ENCODE measurements around the gene KCP. TPM values are rescaled to one million over a fixed set of nuclear protein-coding genes. Genes with fewer than 3 reads are reported as not detected.
A peak's percentile ranks its signal among the peaks of the same experiment; 100 is the strongest.

KCP gene
- total RNA-seq, 1 experiment from 2014 or later = 1.6 TPM

DNA sequence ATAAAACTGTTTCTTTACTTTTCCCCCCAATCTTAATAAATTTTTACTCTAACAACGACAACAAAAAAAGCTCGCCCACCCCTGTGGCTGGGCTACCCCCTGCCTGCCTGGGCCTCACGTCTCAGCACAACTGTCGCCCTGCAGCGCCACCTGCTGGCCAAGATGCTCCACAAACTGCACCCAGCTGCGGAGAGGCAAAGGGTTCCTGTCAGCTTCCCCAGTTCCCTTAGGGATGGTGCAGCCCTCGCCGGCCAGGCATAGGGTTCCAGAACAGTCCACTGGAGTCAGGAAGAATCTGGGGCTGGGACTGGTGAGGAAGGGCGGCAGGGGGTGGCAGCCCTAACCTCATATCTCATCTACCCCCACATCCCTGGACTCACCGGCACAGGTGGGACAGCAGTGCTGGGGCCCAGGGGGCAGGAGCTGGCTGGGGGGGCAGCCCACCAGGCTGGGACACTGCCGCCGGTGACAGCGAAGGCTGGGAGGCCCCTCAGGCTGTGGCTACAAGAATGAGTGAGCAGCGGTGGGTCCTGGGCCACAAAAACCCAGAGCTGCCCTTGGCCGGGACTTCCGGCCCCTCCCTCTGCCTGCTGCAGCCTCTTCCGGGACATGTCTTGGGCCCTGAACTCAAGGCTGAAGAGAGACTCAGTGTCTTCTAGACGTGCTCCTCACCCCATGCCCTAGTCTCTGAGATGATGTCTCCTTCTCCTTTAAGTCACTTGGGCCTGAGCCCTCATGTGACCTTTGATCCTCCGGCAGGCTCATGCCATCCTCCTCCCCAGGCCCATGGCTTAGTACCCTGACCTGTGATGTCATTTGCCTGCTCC, 26.7 kb downstream of the KCP start:
- Histone ChIP-seq H3K27ac (ENCODE audit: low read length) (no peak overlapping the region), H3K36me3 (ENCODE audit: insufficient read depth, low read length) (no peaks in the 10 kb centered on the region), H3K9ac (ENCODE audit: low read length) (peak overlapping the region; percentile 91), H3K9me2 (replicated peaks; ENCODE audit: insufficient read depth, low read length) (no peaks in the 10 kb centered on the region), H4K20me1 (ENCODE audit: insufficient read depth, low read depth, low read length) (no peaks in the 10 kb centered on the region), H3K9me3 (ENCODE audit: low read length) (no peaks in the 10 kb centered on the region), H3K27me3 (ENCODE audit: low read length) (no peaks in the 10 kb centered on the region), H2AFZ (ENCODE audit: low read length) (peak overlapping the region; percentile 99), H3K4me1 (ENCODE audit: low read length) (peaks cover 10% of the 10 kb centered on the region), H3K79me2 (ENCODE audit: low read length) (peaks cover 8% of the 10 kb centered on the region), H3K4me2 (ENCODE audit: low read depth, low read length, poor library complexity, severe bottlenecking) (peak overlapping the region; percentile 86), H3K4me3 (ENCODE audit: low read length) (peak overlapping the region; percentile 96)
- peak; percentile 96 for DNase-seq

DNA sequence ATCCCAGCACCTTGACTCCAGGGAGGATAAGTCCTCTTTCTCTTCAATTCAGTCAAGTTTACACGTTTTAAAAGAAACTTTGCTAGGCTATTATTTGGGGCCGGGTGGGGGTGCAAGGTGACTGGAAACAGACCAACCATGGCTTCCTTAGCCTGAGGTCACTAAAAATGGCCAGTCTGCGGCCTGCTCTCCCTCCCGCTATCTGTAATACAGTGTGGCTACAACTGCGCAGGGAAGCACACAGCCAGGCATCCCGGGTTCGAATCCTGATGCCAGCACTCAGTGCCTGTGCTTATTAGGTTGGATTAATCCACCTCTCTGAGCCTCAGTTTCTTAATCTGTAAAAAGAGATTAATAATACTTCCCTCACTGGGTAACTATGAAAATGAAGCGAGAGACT, 28.4 kb downstream of the KCP start:
- Histone ChIP-seq H3K79me2 (ENCODE audit: low read length) (peaks cover 8% of the 10 kb centered on the region), H3K9me2 (replicated peaks; ENCODE audit: insufficient read depth, low read length) (no peaks in the 10 kb centered on the region), H3K36me3 (ENCODE audit: insufficient read depth, low read length) (no peaks in the 10 kb centered on the region), H3K4me2 (ENCODE audit: low read depth, low read length, poor library complexity, severe bottlenecking) (no peak overlapping the region), H3K4me3 (ENCODE audit: low read length) (no peak overlapping the region), H3K27me3 (ENCODE audit: low read length) (no peaks in the 10 kb centered on the region), H3K27ac (ENCODE audit: low read length) (no peak overlapping the region), H4K20me1 (ENCODE audit: insufficient read depth, low read depth, low read length) (no peaks in the 10 kb centered on the region), H3K4me1 (ENCODE audit: low read length) (peaks cover 10% of the 10 kb centered on the region), H2AFZ (ENCODE audit: low read length) (no peak overlapping the region), H3K9me3 (ENCODE audit: low read length) (no peaks in the 10 kb centered on the region), H3K9ac (ENCODE audit: low read length) (peak overlapping the region; percentile 13; the same call in 1 of the 2 replicates)
- no peak for DNase-seq

DNA sequence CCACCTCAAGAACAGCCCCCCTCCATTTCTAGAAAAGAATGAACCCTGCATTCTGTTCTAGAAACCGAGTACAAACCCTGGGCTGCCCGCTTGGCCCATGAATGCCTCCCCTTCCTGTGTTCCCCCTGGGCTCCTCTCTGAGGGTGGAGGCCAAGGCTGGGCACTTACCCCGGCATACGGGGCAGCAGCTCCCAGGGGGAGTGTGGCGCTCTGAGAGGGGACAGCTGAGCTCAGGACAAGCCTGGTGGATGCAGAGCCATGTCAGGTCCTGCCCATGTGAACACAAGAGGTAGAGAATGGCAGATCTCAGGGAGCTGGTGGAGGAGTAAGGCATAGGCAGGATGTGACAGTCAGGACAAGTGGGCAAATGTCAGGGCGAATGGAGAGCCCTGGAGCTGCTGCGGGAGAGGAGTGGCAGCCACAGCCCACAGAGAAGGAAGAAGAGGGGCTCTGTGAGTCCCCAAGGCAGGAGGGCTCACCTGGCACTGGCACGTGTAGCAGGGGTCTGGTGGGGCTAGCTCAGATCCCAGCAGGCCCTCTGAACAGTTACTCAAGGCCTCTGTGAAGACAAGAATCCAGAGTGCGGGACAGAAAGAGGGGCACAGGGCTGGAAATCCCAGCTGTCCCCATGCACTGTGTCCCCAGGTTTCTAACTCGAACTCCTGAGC, 28.9 kb downstream of the KCP start:
- Histone ChIP-seq H3K9me3 (ENCODE audit: low read length) (no peaks in the 10 kb centered on the region), H3K36me3 (ENCODE audit: insufficient read depth, low read length) (no peaks in the 10 kb centered on the region), H3K9ac (ENCODE audit: low read length) (peak overlapping the region; percentile 13; the same call in 1 of the 2 replicates), H4K20me1 (ENCODE audit: insufficient read depth, low read depth, low read length) (no peaks in the 10 kb centered on the region), H3K4me1 (ENCODE audit: low read length) (peaks cover 10% of the 10 kb centered on the region), H3K9me2 (replicated peaks; ENCODE audit: insufficient read depth, low read length) (no peaks in the 10 kb centered on the region), H3K4me2 (ENCODE audit: low read depth, low read length, poor library complexity, severe bottlenecking) (no peak overlapping the region), H3K79me2 (ENCODE audit: low read length) (peaks cover 8% of the 10 kb centered on the region), H3K4me3 (ENCODE audit: low read length) (no peak overlapping the region), H3K27me3 (ENCODE audit: low read length) (no peaks in the 10 kb centered on the region), H3K27ac (ENCODE audit: low read length) (no peak overlapping the region), H2AFZ (ENCODE audit: low read length) (no peak overlapping the region)
- DNase-seq = no peak

DNA sequence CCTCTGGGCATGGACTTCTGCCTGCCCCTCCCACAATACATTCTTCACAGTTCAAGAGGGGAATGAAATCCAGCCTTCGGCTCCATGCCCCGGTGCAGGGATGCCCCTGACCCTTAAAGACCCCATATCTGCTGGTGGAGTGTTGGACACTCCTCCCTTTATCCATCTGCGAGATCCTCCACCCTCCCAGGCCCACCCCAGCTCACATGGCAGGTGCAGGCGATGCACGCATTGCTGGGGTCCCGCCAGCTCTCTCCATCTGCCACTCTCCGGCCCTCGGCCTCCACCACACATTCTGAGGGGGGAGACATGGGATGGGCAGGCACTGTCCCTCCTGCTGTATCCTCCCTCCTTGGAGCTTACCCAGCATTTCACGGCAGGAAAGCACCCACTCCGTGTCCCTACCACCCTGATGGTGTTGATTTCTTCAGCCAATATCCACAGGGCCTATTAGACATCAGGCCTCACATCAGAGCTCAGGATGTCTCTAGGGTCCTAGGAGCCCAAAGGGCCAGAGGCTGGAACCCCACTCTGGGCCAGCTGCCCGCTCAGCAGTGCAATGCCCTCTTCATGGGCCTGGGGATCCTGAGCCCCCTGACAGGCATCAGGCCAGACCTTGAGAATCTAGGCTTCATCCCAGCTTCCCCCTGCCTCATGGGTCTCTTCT, 29.6 kb downstream of the KCP start:
- Histone ChIP-seq H3K4me1 (ENCODE audit: low read length) (peaks cover 10% of the 10 kb centered on the region), H4K20me1 (ENCODE audit: insufficient read depth, low read depth, low read length) (no peaks in the 10 kb centered on the region), H3K4me2 (ENCODE audit: low read depth, low read length, poor library complexity, severe bottlenecking) (no peak overlapping the region), H2AFZ (ENCODE audit: low read length) (no peak overlapping the region), H3K27ac (ENCODE audit: low read length) (no peak overlapping the region), H3K9me3 (ENCODE audit: low read length) (no peaks in the 10 kb centered on the region), H3K27me3 (ENCODE audit: low read length) (no peaks in the 10 kb centered on the region), H3K4me3 (ENCODE audit: low read length) (no peak overlapping the region), H3K9ac (ENCODE audit: low read length) (no peak overlapping the region), H3K36me3 (ENCODE audit: insufficient read depth, low read length) (no peaks in the 10 kb centered on the region), H3K79me2 (ENCODE audit: low read length) (peaks cover 8% of the 10 kb centered on the region), H3K9me2 (replicated peaks; ENCODE audit: insufficient read depth, low read length) (no peaks in the 10 kb centered on the region)
- DNase-seq = no peak

DNA sequence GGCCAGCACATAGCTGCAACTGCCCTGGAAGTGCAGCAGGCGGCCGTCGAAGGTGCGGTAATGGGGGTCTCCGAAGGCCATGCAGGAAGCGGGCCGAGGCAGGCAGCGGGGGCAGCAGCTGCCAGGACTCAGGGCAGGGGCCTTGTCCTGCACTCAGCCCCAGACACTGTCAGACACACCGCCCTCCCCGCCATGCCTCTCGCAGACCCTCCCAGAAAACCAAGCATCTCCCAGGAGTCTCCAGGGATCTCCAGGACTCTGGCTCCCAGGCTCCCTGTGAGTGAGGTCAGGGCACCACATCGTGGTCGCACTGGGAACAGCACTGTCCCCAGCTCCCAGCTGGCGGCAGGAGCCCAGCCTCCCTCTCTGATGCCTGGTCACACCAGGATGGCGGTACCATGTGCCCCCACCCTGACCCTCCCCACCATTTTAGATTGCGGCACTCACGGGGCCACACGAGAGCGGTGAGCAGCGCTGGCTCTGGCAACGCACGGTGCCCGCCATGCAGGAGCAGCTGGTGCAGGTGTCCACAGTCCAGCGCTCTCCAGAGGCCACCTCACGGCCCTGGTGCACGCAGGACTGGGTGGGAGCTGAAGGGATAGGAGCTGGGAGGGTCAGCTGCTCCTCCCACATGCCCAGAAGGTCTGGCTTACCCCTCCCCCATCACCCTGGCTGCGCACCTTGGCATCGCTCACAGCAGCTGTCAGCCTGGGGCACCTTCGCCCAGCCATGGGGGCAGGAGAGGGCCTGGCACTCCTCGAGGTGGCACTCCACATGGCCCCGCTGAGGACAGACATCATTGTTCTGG, 30.4 kb downstream of the KCP start:
- Histone ChIP-seq H4K20me1 (ENCODE audit: insufficient read depth, low read depth, low read length) (no peaks in the 10 kb centered on the region), H3K9ac (ENCODE audit: low read length) (no peak overlapping the region), H2AFZ (ENCODE audit: low read length) (no peak overlapping the region), H3K27me3 (ENCODE audit: low read length) (no peaks in the 10 kb centered on the region), H3K36me3 (ENCODE audit: insufficient read depth, low read length) (no peaks in the 10 kb centered on the region), H3K4me1 (ENCODE audit: low read length) (peaks cover 10% of the 10 kb centered on the region), H3K27ac (ENCODE audit: low read length) (no peak overlapping the region), H3K4me3 (ENCODE audit: low read length) (no peak overlapping the region), H3K79me2 (ENCODE audit: low read length) (peaks cover 8% of the 10 kb centered on the region), H3K4me2 (ENCODE audit: low read depth, low read length, poor library complexity, severe bottlenecking) (no peak overlapping the region), H3K9me3 (ENCODE audit: low read length) (no peaks in the 10 kb centered on the region), H3K9me2 (replicated peaks; ENCODE audit: insufficient read depth, low read length) (no peaks in the 10 kb centered on the region)
- DNase-seq = no peak

DNA sequence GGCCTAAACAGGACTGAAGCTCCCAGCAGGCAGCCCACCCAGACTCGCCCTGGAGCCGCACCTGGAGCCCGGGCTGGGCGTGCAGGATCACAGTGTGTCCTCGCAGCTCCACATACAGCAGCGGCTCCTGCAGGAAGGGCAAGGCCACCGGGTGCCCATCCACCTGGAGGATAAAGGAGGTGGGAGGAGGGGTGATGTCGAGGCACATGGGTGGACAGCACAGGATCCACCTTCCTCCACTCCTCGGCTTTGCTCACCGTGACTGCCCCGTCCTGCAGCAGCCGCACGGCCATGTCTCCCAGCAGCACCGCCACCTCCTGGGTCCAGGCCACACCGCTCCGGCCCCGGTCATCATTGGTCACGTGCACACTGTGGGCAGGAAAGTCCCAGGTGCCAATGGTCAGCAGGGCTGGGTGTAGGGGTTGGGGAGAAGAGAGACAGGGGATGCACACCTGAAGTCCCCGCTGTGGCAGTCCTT, 31.0 kb downstream of the KCP start:
- Histone ChIP-seq H3K9me3 (ENCODE audit: low read length) (no peaks in the 10 kb centered on the region), H2AFZ (ENCODE audit: low read length) (no peak overlapping the region), H3K4me1 (ENCODE audit: low read length) (peaks cover 10% of the 10 kb centered on the region), H3K4me3 (ENCODE audit: low read length) (no peak overlapping the region), H3K79me2 (ENCODE audit: low read length) (peaks cover 8% of the 10 kb centered on the region), H3K36me3 (ENCODE audit: insufficient read depth, low read length) (no peaks in the 10 kb centered on the region), H3K4me2 (ENCODE audit: low read depth, low read length, poor library complexity, severe bottlenecking) (no peak overlapping the region), H4K20me1 (ENCODE audit: insufficient read depth, low read depth, low read length) (no peaks in the 10 kb centered on the region), H3K9me2 (replicated peaks; ENCODE audit: insufficient read depth, low read length) (no peaks in the 10 kb centered on the region), H3K9ac (ENCODE audit: low read length) (no peak overlapping the region), H3K27ac (ENCODE audit: low read length) (no peak overlapping the region), H3K27me3 (ENCODE audit: low read length) (no peaks in the 10 kb centered on the region)
- DNase-seq = no peak

DNA sequence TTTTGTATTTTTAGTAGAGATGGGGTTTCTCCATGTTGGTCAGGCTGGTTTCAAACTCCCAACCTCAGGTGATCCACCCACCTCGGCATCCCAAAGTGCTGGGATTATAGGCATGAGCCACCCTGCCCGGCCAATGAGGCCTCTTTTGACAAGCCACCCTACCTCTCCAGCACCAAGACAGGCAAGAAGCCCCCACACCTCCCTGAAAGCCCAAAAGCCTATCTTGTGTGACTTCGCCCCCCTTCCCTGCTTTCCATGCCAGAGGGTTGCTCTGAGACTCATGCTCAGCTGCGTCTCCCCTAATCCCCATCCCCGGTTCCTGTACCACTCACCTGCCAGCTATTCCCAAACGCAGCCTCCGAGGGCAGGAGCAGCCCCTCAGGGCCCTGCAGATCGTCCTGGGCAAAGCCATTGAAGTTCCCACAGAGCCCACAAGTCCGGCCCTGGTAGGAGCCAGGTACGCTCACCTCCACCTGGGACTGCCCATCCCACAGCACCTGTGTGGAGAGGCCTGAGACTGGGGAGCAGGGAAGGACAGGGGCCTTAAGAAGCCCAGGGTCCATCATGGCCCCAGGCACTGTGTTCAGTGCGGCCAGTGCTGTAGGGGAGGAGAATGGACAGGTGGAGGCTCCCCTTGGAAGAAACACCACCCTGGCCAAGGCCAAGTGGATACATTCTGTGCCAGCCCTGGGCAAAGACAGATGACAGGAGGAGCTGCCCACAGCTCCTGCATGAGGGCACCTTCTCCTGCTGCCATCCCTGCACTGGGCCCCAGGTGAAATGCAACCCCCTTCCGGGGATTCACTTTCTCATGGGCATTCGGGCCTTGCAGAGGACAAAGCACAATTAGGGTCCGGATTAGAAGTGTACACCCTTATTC, 32.0 kb downstream of the KCP start:
- no peak overlapping the region for H2AFZ ChIP-seq (ENCODE audit: low read length)
- H3K27me3 ChIP-seq (ENCODE audit: low read length) = no peaks in the 10 kb centered on the region
- H4K20me1 ChIP-seq (ENCODE audit: insufficient read depth, low read depth, low read length) = no peaks in the 10 kb centered on the region
- no peak overlapping the region for H3K4me3 ChIP-seq (ENCODE audit: low read length)
- peaks cover 5% of the 10 kb centered on the region; the same call in 1 of the 2 replicates for H3K4me1 ChIP-seq (ENCODE audit: low read length)
- no peak overlapping the region for H3K27ac ChIP-seq (ENCODE audit: low read length)
- no peak for DNase-seq
- peaks cover 8% of the 10 kb centered on the region for H3K79me2 ChIP-seq (ENCODE audit: low read length)
- no peak overlapping the region for H3K4me2 ChIP-seq (ENCODE audit: low read depth, low read length, poor library complexity, severe bottlenecking)
- H3K9ac ChIP-seq (ENCODE audit: low read length) = no peak overlapping the region
- no peaks in the 10 kb centered on the region for H3K9me3 ChIP-seq (ENCODE audit: low read length)
- no peaks in the 10 kb centered on the region for H3K9me2 ChIP-seq (replicated peaks; ENCODE audit: insufficient read depth, low read length)
- no peaks in the 10 kb centered on the region for H3K36me3 ChIP-seq (ENCODE audit: insufficient read depth, low read length)
